Activated CD8-positive, alpha-beta memory T cell treated with anti-CD3 and anti-CD28 coated beads, Interleukin-2, amount 50 U/mL, for 24 hours (primary cell): ENCODE data around the gene GP1BB.
"Not testable (repeated sequence)": the region's sequence is repeated elsewhere in the genome, so short reads cannot be mapped to it uniquely, and the experiment has no call there.

Experiments
- DNase-seq: peaks from one replicate; pipeline ENCODE4 v3.0.0-alpha.2; 2020; ENCODE audit errors: extremely low read depth

GP1BB gene

DNA sequence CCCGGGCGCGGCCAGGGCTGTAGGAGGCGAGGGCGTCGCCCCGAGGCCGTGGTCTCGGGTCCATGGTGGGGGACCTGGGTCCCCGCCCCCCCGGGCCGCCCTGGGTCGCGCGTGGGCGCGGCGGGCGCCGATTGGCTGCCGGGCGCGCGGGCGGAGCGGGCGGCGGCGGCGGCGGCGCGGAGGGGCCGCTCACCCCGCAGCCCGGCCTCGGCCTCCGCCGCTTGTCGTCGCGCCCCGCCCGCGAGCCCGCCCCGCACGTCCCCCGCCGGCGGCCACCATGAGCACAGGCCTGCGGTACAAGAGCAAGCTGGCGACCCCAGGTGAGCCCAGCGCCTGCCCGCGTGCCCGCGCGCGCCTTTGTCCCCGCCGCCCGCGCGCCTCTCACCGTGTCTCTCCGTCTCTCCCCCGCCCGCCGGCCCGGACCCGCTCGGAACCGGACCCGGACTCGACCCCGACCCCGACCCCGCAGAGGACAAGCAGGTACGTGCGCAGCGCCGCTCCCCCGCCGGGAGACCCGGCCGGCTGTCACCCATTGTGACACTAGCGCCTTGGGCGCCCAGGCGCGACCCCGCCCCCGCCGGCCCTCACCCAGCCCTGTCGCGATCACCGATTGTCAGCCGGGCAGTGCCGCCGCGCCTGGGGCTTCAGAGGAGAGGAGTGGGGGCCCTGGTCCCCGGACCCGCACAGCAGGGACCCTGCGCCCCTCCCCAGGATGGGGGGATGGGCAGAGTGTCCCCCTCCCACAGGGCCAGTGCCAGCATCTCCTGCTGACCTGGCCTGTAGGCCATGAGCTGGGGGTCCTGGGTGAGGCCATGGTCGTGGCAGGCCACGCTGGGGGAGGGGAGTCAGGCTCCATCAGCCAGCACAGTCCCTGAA, 8.8 kb upstream of the GP1BB start, which contains the start of gene SEPTIN5:
Gene SEPTIN5, plus strand, starts transcription at position 192 of the 876 bp plus-strand sequence. Its CDS starts 86 bp downstream, at position 278.
- no peak for DNase-seq

- DNase-seq, result no peak
These were observed 8.0 kb upstream of the GP1BB start for GRCh38 chr22:19715188-19715930.

DNA sequence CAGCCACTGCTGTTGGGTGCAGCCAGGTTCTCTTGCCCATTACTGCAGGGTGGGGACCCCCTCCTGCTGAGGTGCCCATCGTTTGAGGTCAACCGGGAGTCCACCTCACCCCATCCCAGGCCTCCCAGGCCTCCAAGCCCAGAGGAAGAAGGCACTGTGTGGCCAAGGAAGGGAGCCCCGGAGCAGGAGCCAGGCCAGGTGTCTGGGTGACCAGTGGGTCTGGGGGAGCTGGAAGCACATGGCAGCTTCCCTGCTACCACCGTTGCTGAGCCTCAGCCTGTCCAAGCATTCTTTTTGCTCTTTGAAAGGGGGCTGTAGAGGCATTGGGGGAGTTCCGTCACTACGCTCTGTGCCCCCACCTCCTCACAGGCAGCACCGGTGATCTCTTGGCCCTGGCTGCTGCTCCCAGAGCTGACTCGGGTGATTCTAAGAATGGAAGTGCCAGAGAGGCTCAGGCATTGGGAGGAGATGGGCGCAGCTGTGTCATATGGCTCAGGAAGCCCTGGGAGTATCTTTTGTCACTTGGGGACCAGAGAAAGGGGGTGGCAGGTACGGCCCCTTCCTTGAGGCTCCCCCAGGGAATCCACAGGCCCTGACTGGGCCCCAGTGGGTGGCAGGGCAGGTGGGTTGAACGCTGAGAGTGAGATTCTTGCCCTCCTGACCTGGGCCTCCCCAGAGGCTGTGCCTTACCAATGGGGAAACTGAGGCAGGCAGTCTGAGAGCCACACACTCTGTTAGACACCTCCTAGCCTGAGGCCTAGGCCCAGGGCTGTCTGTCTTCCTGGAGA, 7.1 kb upstream of the GP1BB start:
- DNase-seq, result no peak

DNA sequence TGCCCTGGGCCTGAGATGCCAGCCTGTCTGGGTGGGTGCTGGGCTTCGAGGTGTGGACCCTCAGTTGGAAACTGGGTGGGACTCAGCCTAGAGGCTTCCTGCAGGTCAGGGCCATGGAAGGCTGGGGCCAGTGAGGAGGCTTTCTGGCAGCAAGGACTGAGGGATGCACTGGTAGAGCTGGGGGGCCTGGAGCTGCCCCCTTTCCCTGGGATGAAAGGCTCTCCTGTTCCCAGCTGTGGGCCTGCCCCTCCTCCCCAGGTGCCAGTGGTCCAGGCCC, 6.6 kb upstream of the GP1BB start:
- no peak for DNase-seq

GRCh38 chr22:19717181-19717580, 6.2 kb upstream of the GP1BB start:
- DNase-seq, result no peak

DNA sequence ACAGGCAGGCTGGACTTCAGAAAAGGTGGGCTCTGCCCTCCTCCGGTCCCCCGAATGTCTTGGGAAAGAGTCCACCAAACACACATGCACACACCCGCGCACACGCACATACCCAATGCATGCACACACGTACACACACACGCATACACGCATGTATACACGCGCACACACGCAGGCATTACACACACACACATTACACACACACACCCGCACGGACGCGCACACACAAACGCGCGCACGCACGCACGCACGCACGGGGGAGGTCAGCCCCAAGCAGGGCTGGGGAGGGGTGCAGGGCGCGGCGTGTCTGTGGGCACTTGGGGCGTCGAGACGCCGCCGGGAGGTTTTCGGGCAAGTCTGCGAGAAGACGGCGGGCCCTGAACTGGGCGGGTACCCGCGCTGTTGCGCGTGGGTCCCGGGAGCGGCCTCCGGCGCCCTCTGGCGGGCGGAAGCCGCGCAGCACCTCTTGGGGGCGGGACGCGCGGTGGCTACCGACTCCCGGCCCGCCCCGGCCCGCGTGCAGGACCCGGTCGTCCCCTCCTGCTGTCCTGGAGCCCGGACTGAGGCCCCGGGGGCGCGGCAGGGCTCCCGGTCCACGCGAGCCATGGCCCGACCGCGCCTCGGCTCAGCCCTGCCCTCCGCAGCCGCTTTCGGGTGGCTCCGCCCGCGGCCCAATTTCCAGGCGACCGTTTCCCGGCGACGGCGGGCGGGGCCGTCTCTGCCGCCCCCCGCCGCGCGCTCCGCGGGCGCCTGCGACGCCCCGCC, 5.5 kb upstream of the GP1BB start:
- peak; percentile 30 for DNase-seq

GRCh38 chr22:19718456-19719049, 4.8 kb upstream of the GP1BB start:
- DNase-seq, result no peak

DNA sequence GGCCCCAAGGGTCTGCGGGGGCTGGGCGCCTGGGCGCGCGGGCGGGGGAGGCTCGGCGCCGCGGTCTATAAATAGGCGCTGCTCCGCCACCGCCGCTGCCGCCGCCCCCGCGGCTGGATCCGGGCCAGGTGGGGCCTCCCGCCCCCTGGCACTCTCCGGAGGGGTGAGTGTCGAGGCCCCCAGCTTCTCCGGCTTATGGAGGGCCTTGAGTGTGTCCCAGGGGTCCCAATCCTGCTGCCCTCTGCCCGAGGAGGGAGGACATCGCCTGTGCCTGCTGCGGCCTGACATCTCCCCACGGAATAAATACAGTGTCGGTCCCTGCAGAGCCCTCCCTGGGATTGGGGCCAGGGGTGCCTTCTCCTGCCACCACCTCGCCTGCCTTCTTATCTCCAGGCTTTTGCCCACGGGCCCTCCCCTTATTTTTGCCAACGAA, 4.3 kb upstream of the GP1BB start:
- no peak for DNase-seq

GRCh38 chr22:19719488-19720021, 3.8 kb upstream of the GP1BB start:
- DNase-seq, result no peak

GRCh38 chr22:19720150-19720827, 3.0 kb upstream of the GP1BB start:
- no peak for DNase-seq

DNA sequence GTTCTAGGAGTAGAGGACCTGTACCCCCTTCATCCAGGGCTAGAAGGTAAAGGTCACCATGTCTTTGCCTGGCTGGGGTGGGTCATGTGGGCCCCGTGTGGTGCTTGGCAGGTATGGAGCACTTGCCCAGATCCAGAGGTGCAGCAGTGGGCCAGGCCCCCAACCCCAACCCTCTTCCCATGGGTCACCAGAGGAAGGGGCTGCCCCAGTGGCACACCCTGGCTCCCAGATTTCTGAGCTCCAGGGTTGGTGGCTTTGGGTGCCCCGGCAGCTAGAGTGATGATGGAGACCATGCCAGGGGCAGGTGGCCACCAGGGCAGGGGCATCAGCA, 2.4 kb upstream of the GP1BB start:
- DNase-seq, result no peak

GRCh38 chr22:19721330-19722177, 1.8 kb upstream of the GP1BB start:
- no peak for DNase-seq

- no peak for DNase-seq
These were observed 959 bp upstream of the GP1BB start for GRCh38 chr22:19722178-19722981.

DNA sequence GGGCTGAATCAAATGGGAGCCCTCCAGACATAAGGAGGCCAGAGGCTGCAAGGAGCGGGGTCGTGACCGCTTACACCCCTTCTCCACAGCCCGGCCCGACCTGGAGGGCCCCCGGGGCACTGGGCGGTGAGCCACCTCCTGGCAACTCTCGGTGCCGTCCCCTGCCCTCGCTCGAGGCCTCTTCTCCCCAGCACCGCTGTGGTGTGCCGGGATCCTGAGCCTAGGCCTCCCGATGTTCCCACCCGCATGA, 432 bp upstream of the GP1BB start:
- no peak for DNase-seq

DNA sequence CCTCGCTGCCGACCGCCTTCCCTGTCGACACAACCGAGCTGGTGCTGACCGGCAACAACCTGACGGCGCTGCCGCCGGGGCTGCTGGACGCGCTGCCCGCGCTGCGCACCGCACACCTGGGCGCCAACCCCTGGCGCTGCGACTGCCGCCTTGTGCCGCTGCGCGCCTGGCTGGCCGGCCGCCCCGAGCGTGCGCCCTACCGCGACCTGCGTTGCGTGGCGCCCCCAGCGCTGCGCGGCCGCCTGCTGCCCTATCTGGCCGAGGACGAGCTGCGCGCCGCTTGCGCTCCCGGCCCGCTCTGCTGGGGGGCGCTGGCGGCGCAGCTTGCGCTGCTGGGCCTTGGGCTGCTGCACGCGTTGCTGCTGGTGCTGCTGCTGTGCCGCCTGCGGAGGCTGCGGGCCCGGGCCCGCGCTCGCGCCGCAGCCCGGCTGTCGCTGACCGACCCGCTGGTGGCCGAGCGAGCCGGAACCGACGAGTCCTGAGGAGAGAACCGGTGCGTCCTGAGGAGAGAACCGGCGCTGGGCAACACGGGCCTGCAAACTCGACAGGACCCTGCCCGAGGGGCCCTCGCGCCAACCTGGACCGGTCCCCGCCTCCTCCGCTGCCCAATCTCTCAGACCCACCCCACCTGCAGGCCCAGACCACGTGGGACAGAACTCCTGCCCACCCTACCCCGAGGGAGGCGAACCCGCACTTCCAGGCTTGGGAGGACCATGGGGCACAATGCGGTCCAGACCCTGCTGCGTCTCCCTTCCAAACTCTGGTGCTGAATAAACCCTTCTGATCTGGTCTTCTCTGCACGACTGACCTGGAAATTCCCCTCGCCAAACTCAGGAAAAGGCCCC, 866 bp downstream of the GP1BB start:
- DNase-seq, result no peak

DNA sequence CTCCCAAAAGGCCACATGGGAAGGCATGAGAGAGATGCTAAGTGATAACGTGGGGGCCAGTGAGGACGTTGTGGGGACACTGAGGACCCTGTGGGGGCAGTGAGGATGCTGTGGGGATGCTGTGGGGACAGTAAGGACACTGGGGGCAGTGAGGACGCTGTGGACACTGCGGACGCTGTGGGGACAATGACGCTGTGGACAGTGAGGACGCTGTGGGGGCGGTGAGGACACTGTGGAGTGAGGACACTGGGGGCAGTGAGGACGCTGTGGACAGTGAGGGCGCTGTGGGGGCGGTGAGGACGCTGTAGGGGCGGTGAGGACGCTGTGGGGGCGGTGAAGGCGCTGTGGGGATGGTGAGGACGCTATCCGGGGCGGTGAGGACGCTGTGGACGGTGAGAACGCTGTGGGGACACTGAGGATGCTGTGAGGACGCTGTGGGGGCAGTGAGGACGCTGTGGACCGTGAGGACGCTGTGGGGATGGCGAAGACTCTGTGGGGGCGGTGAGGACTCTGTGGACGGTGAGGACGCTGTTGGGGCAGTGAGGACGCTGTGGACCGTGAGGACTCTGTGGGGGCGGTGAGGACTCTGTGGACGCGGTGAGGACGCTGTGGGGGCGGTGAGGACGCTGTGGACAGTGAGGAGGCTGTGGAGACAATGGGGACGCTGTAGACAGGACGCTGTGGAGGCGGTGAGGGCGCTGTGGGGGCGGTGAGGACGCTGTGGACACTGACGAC, 1.8 kb downstream of the GP1BB start:
- no peak for DNase-seq

DNA sequence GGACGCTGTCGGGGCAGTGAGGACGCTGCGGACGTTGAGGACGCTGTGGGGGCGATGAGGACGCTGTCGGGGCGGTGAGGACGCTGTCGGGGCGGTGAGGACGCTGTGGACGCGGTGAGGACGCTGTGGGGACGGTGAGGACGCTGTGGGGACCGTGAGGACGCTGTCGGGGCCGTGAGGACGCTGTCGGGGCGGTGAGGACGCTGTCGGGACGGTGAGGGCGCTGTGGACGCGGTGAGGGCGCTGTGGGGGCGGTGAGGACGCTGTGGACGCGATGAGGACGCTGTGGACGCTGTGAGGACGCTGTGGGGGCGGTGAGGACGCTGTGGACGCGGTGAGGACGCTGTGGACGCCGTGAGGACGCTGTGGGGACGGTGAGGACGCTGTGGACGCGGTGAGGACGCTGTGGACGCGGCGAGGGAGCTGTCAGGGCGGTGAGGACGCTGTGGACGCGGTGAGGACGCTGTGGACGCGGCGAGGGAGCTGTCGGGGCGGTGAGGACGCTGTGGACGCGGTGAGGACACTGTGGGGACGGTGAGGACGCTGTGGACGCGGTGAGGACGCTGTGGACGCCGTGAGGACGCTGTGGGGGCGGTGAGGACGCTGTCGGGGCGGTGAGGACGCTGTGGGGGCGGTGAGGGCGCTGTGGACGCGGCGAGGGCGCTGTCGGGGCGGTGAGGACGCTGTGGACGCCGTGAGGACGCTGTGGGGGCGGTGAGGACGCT, 2.9 kb downstream of the GP1BB start:
- not testable (repeated sequence) for DNase-seq
